K562 (cell line): Measurements from ENCODE around the gene GALNT9.

Source experiments
- ATF2 ChIP-seq: sonication (generic); formaldehyde crosslinking; IDR thresholded peaks from 2 replicates; pipeline ENCODE4 v1.8.1; 2022; ENCODE audit warnings: missing genetic modification reagents
- CREM ChIP-seq: IDR thresholded peaks from 2 replicates; pipeline ENCODE4 v1.6.1; 2014; ENCODE audit warnings: antibody characterized with exemption, low read depth

- TF ChIP-seq CREM (no peak), ATF2 (no peak)
These were observed 66.4 kb downstream of the GALNT9 start for GRCh38 chr12:132263061-132263360.
